Activated naive CD4-positive, alpha-beta T cell treated with anti-CD3 and anti-CD28 coated beads, Interleukin-2, amount 50 U/mL, for 72 hours (primary cell): Measurements from ENCODE around the gene CCL3. TPM values are rescaled to one million over a fixed set of nuclear protein-coding genes. Genes with fewer than 3 reads are reported as not detected.

ENCODE experiments used
- ATAC-seq, 2 donors: fragments of 150-1000 bp; cut with Tn5 transposase; 2 replicates each; pipeline ENCODE4 v1.10.0; 2021; ENCODE audit warnings: mild to moderate bottlenecking in 2 of 2, moderate library complexity in 2 of 2
- DNase-seq, 2 donors: peaks; one replicate each; pipeline ENCODE4 v3.0.0; 2021 to 2022; ENCODE audit warnings: low spot score in 2 of 2
- H3K27ac Mint-ChIP-seq, 2 donors: one replicate each; pipeline ENCODE4 v1.8.0; 2022; ENCODE audit warnings: mild to moderate bottlenecking in 2 of 2, mixed read lengths in 2 of 2
- H3K36me3 Mint-ChIP-seq, 2 donors: one replicate each; pipeline ENCODE4 v1.8.0; 2022; ENCODE audit warnings: mixed read lengths in 2 of 2
- H3K9me3 Mint-ChIP-seq, 2 donors: one replicate each; pipeline ENCODE4 v1.8.0; 2022; ENCODE audit warnings: mixed read lengths in 2 of 2
- total RNA-seq, 2 donors: library from RNA; stranded (reverse); gene quantifications; one replicate each; pipeline ENCODE4 v1.2.3, GENCODE V29; 2022

Gene CCL3
- 10 to 100 TPM; 34.3 to 64.4 TPM for total RNA-seq

- Mint-ChIP-seq H3K27ac (peak within 1 kb of the TSS; percentile 52 to 87), H3K9me3 (no peaks in the 10 kb centered on the region), H3K36me3 (no peaks in the 10 kb centered on the region)
- peak; percentile 43 to 59 for DNase-seq
- peak; percentile 78 to 85 for ATAC-seq
Observed at GRCh38 chr17:36089888-36090836, at the start of gene CCL3. Gene CCL3, minus strand, starts transcription at chr17:36090143. Its CDS starts 85 bp downstream, at chr17:36090058.

- Mint-ChIP-seq H3K36me3 (no peaks in the 10 kb centered on the region), H3K27ac (no peak overlapping the region), H3K9me3 (peaks cover 0 to 6% of the 10 kb centered on the region in 2 donors)
- ATAC-seq: no peak
- DNase-seq: no peak
Observed at GRCh38 chr17:36136439-36136838, 46.5 kb upstream of the CCL3 start.

GRCh38 chr17:36136036-36136435 lies 46.1 kb upstream of the CCL3 start:
- no peaks in the 10 kb centered on the region for H3K36me3 Mint-ChIP-seq
- no peak overlapping the region for H3K27ac Mint-ChIP-seq
- peaks cover 0 to 6% of the 10 kb centered on the region in 2 donors for H3K9me3 Mint-ChIP-seq
- DNase-seq: no peak
- ATAC-seq: no peak

DNA sequence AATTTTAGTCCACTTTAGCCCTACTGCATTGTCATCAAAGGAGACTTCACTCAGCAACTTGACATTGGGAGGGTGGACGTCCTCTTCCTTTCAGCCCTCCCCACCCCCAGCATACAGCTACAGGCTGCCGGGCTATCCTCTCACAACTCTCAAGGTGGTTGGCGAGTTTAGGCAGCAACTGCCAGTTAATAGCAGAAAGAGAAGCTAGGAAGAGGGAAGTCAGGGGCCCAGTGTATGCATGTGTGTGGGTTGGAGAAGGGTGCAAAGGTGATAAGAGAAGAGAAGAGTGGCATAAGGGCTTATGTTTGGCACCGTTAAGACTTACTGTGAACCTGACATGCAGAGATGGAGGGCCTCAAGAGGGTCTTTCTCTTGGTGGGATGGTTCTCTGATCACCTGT lies 45.5 kb upstream of the CCL3 start:
- peaks cover 0 to 6% of the 10 kb centered on the region in 2 donors for H3K9me3 Mint-ChIP-seq
- no peak overlapping the region for H3K27ac Mint-ChIP-seq
- ATAC-seq (no peak), DNase-seq (no peak)
- H3K36me3 Mint-ChIP-seq: no peaks in the 10 kb centered on the region

- Mint-ChIP-seq H3K27ac (no peak overlapping the region), H3K36me3 (no peaks in the 10 kb centered on the region), H3K9me3 (peaks cover 0 to 6% of the 10 kb centered on the region in 2 donors)
- ATAC-seq (no peak), DNase-seq (no peak)
Observed at GRCh38 chr17:36133602-36134236, 43.8 kb upstream of the CCL3 start.

DNA sequence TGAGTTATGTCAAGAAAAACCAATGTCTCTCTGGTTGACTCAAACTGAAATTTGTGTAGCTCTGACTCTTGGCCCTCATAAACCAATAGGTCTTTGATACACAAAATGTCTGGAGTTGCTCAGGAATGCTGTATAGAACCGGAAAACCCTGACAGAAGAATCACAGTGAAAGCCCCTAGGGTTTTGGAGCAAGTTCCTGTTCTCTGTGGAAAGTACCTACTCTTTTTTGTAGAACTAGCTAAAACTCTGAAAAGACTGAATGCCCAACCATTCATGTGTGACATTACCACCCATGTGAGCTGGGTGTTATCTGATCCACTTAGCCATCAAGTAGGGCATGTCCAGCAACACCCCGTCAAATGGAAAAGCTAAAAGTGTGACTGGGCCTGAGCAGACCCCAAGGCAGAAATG lies 42.5 kb upstream of the CCL3 start:
- ATAC-seq (no peak), DNase-seq (no peak)
- Mint-ChIP-seq H3K36me3 (peaks cover 0 to 2% of the 10 kb centered on the region in 2 donors), H3K27ac (no peak overlapping the region), H3K9me3 (peaks cover 0 to 4% of the 10 kb centered on the region in 2 donors)

- H3K27ac Mint-ChIP-seq: no peak overlapping the region
- H3K9me3 Mint-ChIP-seq: peaks cover 0 to 4% of the 10 kb centered on the region in 2 donors
- H3K36me3 Mint-ChIP-seq: peaks cover 0 to 7% of the 10 kb centered on the region in 2 donors
- ATAC-seq (no peak), DNase-seq (no peak)
Observed at GRCh38 chr17:36131931-36132330, 42.0 kb upstream of the CCL3 start.

GRCh38 chr17:36131421-36131820 lies 41.5 kb upstream of the CCL3 start:
- Mint-ChIP-seq H3K9me3 (peaks cover 0 to 4% of the 10 kb centered on the region in 2 donors), H3K36me3 (peaks cover 0 to 9% of the 10 kb centered on the region in 2 donors), H3K27ac (no peak overlapping the region)
- ATAC-seq (no peak), DNase-seq (no peak)

DNA sequence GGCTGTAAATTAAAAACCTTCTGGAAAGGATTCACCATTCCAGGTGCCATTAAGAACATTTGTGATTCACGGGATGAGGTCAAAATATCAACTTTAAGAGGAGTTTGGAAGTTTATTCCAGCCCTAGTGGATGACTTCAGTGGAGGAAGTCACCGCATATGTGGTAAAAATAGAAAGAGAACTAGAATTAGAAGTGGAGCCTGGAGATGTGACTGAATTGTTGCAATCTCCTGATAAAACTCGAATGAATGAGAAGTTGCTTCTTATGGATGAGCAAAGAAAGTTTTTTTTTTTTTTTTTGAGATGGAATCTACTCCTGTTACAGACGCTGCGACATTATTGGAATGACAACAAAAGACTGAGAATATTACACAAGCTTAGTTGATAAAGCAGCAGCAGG lies 40.4 kb upstream of the CCL3 start:
- DNase-seq: no peak
- Mint-ChIP-seq H3K9me3 (peaks cover 8 to 14% of the 10 kb centered on the region in 2 donors), H3K36me3 (peaks cover 6 to 19% of the 10 kb centered on the region in 2 donors), H3K27ac (no peak overlapping the region)
- ATAC-seq: no peak

GRCh38 chr17:36129616-36130015 lies 39.7 kb upstream of the CCL3 start:
- Mint-ChIP-seq H3K27ac (no peak overlapping the region), H3K36me3 (peaks cover 6 to 24% of the 10 kb centered on the region in 2 donors), H3K9me3 (peaks cover 8 to 14% of the 10 kb centered on the region in 2 donors)
- ATAC-seq (no peak), DNase-seq (no peak)

GRCh38 chr17:36128411-36128978 lies 38.6 kb upstream of the CCL3 start:
- Mint-ChIP-seq H3K9me3 (peaks cover 8 to 14% of the 10 kb centered on the region in 2 donors), H3K27ac (no peak overlapping the region)
- DNase-seq: no peak

GRCh38 chr17:36127911-36128310 lies 38.0 kb upstream of the CCL3 start:
- H3K9me3 Mint-ChIP-seq: peaks cover 8 to 14% of the 10 kb centered on the region in 2 donors
- peaks cover 6 to 24% of the 10 kb centered on the region in 2 donors for H3K36me3 Mint-ChIP-seq
- no peak for DNase-seq
- H3K27ac Mint-ChIP-seq: no peak overlapping the region
- ATAC-seq: no peak

More at GRCh38 chr17:36128411-36128978, 38.6 kb upstream of the CCL3 start:
- no peak for ATAC-seq
- peaks cover 6 to 24% of the 10 kb centered on the region in 2 donors for H3K36me3 Mint-ChIP-seq

GRCh38 chr17:36127199-36127893 lies 37.4 kb upstream of the CCL3 start:
- ATAC-seq (no peak), DNase-seq (no peak)
- Mint-ChIP-seq H3K27ac (no peak overlapping the region), H3K36me3 (peaks cover 6 to 24% of the 10 kb centered on the region in 2 donors), H3K9me3 (peaks cover 8 to 14% of the 10 kb centered on the region in 2 donors)

GRCh38 chr17:36124879-36125824 lies 35.2 kb upstream of the CCL3 start:
- Mint-ChIP-seq H3K9me3 (peaks cover 8 to 14% of the 10 kb centered on the region in 2 donors), H3K36me3 (peaks cover 6 to 24% of the 10 kb centered on the region in 2 donors), H3K27ac (no peak overlapping the region)
- DNase-seq (no peak), ATAC-seq (no peak)

DNA sequence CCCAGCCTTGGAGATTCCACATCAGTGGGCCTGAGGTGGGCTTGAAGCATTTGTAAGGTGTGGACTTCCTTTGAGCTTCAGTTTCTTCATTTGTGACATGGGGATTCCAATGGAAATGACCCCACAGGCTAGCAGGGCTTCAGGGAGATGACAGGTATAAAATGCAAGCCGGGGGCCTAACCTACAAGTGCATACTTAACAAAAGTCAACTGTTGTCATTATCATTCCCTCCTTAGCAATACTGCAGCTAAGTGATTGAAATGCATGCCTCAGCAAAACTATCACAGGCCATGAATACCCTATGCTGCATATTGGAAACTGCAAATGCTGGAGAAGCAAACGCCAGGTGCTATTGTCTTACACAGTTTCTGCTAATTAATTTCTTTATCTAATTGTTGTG lies 33.5 kb upstream of the CCL3 start:
- Mint-ChIP-seq H3K27ac (no peak overlapping the region), H3K9me3 (peaks cover 8 to 14% of the 10 kb centered on the region in 2 donors), H3K36me3 (peaks cover 6 to 24% of the 10 kb centered on the region in 2 donors)
- ATAC-seq: no peak
- no peak for DNase-seq
